Activated CD4-positive, alpha-beta T cell treated with anti-CD3 and anti-CD28 coated beads, Interleukin-2, amount 50 U/mL, for 1 hour (primary cell): Measurements from ENCODE around the gene CCDC117.

ENCODE experiments used
- DNase-seq: peaks from one replicate; pipeline ENCODE4 v3.0.0-alpha.2; 2020

The CCDC117 gene

DNA sequence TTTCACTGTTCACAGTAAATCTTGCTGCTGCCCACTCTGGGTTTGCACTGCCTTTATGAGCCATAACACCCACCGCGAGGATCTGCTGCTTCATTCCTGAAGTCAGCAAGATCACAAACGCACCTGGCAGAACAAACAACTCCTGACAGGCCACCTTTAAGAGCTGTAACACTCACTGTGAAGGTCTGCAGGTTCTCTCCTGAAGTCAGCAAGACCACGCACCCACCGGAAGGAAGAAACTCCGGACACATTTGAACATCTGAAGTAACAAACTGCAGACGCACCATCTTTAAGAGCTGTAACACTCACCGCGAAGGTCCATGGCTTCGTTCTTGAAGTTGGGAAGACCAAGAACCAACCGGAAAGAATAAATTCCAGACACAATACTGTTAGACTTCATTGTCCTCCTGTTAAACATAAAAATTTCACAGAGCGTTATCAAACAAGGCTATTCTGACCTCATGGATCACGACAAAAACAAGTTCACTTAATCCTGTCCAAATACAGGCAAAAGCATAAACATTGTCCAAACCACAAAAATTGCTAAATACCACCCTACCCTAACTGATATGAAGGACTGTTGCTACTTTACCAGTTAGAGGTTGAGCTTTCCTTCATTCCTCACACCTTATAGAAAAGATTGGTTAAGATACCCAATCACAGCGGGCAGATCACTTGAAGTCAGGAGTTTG lies 3.0 kb upstream of the CCDC117 start:
- DNase-seq = no peak

- DNase-seq = no peak
These were observed 1.2 kb upstream of the CCDC117 start for GRCh38 chr22:28771195-28771791.

DNA sequence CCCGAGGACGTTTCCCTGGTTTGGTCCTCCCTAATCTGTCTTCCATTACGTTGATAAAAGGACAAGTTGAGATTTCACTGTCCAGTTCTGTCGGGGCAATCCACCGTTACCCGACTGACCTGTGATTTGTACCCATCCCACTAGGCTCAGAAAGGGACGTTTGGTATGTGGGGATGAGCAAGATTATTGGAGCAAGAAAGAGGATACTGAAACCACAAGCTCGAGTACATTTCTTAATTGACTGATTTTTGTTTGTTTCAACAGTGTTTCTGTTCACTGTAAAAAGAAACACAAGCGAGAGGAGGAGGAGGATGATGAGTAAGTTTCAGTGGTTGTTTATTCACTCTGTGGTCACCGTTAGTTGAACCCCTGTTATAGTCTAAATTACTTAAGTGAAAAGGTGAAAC lies 969 bp downstream of the CCDC117 start:
- no peak for DNase-seq

GRCh38 chr22:28774378-28774777 lies 1.9 kb downstream of the CCDC117 start:
- DNase-seq = no peak

- no peak for DNase-seq
These were observed 7.3 kb downstream of the CCDC117 start for GRCh38 chr22:28779833-28780232.

DNA sequence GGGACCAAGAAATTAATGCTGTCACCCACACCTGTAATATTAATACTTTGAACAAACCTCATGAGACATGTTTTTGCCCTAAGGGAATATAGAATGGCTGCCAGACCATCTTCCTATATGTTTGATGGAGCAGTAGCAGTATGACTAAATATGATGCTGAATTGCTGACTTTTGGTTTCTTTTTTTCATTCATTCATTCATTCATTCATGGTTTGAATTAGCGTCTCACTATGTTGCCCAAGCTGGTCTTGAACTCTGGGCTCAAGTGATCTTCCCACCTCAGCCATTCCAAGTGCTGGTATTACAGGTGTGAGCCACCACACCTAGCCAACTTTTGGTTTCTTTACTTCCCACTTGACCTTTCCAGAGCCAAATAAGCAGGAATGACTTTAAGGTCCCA lies 7.8 kb downstream of the CCDC117 start:
- no peak for DNase-seq

DNA sequence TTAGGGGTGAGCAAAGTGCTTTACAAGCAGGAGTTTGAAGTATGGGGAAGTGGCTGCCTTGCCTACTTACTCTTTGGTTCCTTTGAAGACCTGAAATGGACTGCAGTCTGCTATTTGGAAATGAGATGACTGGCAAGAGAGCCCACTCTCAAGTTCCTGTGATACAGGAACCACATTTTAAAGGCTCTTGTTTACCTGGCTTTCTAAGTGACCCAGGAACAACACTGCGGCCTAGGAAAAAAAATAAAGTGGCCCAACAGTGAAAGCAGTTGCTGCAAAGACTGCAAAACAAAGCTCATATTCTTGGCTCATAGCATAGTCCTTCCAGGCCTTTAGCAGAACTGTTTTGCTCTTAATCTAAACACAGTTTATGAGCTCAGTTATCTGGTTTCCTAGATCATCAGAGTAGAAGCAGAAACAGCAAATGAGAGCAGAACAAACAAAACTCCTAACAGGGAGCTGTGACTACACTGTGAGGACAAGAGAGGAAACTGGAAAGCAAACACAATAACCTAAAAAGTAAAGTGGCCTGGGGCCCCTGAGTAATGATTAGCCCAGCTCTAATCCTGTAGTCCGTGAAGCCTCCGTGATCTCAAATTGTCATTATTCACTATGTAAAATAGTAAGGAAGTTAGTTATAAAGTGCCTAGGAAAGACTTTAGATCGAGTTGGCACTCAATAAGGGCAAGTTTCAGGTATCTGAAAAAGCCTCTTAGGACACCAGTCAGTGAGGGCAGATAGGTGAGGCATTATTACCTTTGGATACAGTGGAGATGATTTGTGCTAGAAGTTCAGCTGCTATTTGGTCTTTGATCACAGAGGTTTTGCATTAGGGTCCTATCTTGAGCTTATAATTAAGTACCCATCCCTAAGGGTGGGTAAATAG lies 11.5 kb downstream of the CCDC117 start:
- DNase-seq = no peak

DNA sequence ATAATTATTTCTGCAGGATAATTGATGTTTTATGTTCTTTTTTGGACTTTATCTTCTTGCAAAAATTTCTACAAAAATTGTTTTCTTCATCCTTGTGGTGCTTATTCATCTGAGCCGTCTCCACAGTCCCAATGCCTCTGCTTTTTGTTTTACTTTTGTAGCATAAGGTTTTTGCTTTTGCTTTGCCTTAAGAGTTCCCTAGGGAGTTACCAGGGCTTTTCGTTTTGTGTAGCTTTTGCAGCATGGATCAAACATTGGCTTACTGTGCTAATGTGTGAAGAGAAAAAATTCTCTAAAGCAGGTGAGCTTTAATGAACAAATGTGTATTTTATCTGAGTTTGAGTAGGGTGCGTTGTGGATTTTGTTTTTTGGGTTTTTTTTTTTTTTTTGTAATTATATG lies 16.1 kb downstream of the CCDC117 start:
- DNase-seq = no peak

GRCh38 chr22:28791124-28791523 lies 18.6 kb downstream of the CCDC117 start:
- DNase-seq = no peak

GRCh38 chr22:28791841-28792490 lies 19.5 kb downstream of the CCDC117 start:
- no peak for DNase-seq

DNA sequence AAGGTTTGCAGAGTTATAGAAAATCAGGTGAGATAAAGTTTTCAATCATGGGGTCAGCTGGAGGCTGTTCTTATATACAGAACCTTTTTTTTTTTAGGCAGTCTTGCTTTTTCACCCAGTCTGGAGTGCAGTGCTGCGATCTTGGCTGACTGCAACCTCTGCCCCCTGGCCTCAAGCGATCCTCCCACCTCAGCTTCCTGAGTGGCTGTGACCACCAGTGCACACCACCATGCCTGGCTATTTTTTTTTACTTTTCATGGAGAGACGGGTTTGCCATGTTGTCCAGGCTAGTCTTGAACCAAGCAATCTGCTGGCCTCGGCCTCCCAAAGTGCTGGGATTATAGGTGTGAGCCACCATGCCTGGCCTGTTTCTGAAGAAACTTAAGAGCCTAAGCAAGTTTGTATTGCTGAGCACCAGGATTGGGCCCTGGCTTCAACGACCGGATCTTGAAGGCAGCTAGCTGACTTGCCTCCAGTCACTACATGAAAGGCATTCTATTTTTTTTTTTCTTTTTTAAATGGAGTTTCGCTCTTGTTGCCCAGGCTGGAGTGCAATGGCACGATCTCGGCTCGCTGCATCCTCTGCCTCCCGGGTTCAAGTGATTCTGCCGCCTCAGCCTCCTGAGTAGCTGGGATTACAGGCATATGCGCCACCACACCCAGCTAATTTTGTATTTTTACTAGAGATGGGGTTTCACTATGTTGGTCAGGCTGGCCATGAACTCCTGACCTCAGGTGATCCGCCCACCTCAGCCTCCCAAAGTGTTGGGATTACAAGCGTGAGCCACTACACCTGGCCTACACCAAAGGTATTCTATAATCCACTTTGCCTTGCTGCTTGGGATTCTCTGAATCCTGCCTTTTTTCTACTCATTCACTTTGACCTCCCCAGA lies 20.2 kb downstream of the CCDC117 start:
- no peak for DNase-seq

- no peak for DNase-seq
These were observed 21.6 kb downstream of the CCDC117 start for GRCh38 chr22:28793976-28794584.

- no peak for DNase-seq
These were observed 22.7 kb downstream of the CCDC117 start for GRCh38 chr22:28795071-28795693.

GRCh38 chr22:28795932-28796856 lies 23.7 kb downstream of the CCDC117 start:
- DNase-seq = no peak

GRCh38 chr22:28798810-28799605 lies 26.5 kb downstream of the CCDC117 start:
- DNase-seq = no peak

DNA sequence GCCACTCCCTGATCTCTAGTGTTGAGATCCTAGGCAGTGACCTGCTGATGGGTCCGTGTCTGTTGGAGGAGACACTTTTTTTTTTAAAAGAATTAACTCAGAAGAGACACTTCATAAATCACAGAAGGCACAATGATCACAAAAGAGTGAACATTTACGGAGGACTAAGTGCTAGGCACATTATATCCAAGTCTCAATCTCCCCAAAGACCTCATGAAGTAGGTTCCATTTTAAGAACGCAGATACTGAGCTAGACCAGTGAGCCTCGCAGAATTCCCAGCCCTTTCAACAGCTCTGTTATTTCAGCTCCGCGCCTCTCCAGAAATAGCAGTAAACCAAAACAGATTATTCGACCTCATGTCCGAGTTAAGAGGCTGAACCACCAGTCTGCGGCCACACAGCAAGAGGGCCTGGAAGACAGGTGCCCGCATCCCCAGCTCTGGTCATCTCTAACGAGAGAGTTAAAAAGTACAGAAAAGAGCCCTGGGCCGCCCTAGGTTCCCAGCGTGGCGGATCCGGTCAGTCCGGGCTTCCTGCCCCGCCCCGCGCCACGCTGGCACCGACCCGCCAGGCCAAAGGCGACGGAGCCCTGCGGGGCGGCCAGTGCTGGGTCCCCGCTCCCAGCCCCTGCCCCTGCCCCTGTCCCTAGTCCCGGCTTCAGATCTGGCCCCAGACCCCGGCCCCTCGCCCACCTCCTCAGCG lies 27.3 kb downstream of the CCDC117 start:
- DNase-seq = peak; percentile 24

DNA sequence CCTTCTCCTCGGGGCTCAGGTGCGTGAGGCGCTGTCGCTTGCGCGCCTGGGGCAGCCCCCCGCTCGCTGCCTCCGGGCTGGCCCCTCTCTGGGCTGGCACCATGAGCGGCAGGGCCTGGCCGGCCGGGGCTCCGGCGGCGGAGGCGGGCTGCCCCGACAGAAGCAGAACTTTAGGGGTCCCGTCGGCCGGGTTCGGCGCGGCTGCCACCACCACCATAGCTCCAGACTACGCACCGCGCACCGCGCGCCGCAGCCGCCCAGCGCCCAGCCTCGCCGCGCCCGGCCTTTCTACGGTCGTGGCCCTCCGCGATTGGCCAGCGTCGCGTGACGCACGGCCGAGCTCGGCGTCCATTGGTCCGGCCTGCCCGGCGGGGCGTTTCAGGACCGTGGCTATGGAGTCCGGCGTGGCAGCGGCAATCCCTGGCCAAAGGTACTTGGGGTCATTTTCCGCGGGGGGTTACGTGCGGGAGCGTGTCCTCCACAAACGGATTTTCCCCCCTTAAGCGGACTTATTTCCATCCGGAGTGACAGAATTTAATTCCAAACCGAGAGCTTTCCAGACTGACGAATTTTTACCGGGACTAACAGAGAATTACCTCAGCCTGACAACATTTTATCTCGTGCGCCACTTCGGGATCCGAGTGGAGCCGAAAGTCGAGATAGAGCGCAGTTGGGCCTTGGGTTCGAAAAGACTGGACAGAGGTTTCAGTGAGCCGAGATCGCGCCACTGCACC lies 28.0 kb downstream of the CCDC117 start, which contains the start of gene XBP1:
Gene XBP1 (minus strand): TSS at position 262 of the 734 bp plus-strand sequence.
- peak; percentile 88 for DNase-seq
